Panc1 (cell line): ENCODE measurements around the gene CACNA2D4.

Source experiments
- POLR2AphosphoS5 ChIP-seq: IDR thresholded peaks from 2 replicates; pipeline ENCODE4 v1.6.1; 2012; ENCODE audit warnings: mild to moderate bottlenecking, low read depth, low read length, moderate library complexity
- TF ChIP-seq, protein P1 (sequence below): fragments of 450-650 bp; IDR thresholded peaks from 2 replicates; pipeline ENCODE4 v1.5.1; 2017; ENCODE audit warnings: mild to moderate bottlenecking

DNA sequence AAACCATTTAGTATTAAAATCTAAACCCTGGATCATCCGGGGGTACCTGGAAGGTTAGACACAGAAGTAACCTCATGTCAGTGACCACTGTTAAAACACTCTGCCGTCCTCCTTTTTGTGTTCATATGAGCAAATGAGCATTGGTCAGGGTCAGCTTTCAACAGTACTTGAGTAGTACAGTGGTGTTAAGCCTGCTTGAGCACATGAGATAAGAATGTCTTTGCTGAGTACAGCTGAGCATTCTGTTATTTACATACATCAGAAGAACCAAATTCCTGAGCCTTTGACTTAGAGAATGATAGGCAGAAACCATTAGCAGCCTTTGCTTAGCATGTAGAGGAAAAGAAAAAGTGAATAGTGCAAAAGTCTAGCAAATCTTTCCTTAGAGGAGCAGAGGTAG lies 136.7 kb downstream of the CACNA2D4 start:
- no peak for TF ChIP-seq POLR2AphosphoS5
- TF ChIP-seq, protein P1, sequence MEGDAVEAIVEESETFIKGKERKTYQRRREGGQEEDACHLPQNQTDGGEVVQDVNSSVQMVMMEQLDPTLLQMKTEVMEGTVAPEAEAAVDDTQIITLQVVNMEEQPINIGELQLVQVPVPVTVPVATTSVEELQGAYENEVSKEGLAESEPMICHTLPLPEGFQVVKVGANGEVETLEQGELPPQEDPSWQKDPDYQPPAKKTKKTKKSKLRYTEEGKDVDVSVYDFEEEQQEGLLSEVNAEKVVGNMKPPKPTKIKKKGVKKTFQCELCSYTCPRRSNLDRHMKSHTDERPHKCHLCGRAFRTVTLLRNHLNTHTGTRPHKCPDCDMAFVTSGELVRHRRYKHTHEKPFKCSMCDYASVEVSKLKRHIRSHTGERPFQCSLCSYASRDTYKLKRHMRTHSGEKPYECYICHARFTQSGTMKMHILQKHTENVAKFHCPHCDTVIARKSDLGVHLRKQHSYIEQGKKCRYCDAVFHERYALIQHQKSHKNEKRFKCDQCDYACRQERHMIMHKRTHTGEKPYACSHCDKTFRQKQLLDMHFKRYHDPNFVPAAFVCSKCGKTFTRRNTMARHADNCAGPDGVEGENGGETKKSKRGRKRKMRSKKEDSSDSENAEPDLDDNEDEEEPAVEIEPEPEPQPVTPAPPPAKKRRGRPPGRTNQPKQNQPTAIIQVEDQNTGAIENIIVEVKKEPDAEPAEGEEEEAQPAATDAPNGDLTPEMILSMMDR = no peak
